ENCODE data around the gene FADS2.
A peak's percentile ranks its signal among the peaks of the same experiment; 100 is the strongest.

Gene FADS2

GRCh38 chr11:61910187-61911127 is 82.4 kb downstream of the FADS2 start:
- no peak for DNase-seq

- no peak for DNase-seq
Measured at GRCh38 chr11:61911128-61911700, 83.1 kb downstream of the FADS2 start.

- DNase-seq, result no peak
Measured at GRCh38 chr11:61911701-61912529, 83.8 kb downstream of the FADS2 start.

GRCh38 chr11:61912530-61912898 is 84.4 kb downstream of the FADS2 start:
- no peak for DNase-seq

GRCh38 chr11:61912991-61913698 is 85.0 kb downstream of the FADS2 start:
- DNase-seq, result no peak

GRCh38 chr11:61913699-61914395 is 85.7 kb downstream of the FADS2 start:
- DNase-seq, result no peak

- no peak for DNase-seq
Measured at GRCh38 chr11:61914471-61915171, 86.5 kb downstream of the FADS2 start.

- peak; percentile 57 for DNase-seq
Measured at GRCh38 chr11:61916737-61917333, 88.7 kb downstream of the FADS2 start.
